ENCODE data around the gene RPRD1A. TPM values are rescaled to one million over a fixed set of nuclear protein-coding genes. Genes with fewer than 3 reads are reported as not detected.

Gene RPRD1A
- total RNA-seq = 76.1 and 98.0 TPM in 2 replicates

DNA sequence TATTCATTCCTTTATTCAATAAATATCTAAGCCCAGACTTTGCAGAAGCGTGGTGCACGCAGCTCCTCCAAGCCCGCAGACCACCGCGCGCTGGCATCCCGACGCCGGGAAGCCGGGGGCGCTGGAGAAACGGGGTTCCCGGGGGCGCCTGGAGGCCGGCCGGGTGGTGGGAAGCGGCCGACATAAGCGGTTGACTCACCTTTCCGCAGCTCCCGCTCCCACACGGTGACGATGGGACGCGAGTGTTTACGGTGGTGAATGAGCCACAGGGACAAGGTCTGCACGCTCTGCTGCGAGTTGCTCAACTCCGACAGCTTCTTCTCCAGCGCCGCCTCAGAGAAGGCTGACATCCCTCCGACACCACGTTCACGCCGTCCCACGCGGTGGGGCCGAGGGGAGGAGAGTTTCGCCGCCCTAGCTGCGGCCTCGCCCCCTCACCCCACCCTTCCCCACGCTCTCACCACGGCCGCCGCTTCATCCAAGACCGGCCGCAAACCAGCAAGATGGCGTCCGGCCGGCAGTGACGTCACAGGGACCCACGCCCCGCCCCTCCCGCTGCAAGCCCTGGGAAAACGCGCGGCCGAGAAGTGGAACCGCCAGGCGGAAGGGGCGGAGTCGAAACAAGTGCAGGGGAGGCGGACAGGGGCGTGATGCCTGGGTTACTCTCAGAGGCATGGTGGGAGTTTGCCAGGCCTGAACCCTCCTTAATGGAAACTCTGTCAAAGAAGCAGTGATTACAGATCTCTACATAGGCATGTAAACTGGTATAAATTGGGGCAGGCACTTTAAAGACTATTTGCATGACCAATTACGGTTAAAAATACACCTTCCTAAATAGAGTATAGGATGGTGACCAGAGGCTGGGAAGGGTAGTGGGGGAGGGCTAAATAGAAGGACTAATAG is at the start of gene RPRD1A:
RPRD1A (minus strand) TSS at position 505 of the 903 bp plus-strand sequence; CDS start at position 350, 155 bp downstream.

GRCh38 chr18:35972197-35973000 is 95.0 kb downstream of the RPRD1A start, which contains the start of gene RMP24:
Gene RMP24, plus strand, starts transcription at chr18:35972679.

Other genes with a start within 250 kb of the RPRD1A start
- 177 and 191 TPM in 2 replicates for gene SLC39A6, start 61.8 kb upstream of the RPRD1A start, total RNA-seq
- gene ELP2, start 62.3 kb upstream of the RPRD1A start, total RNA-seq = 70.4 and 84.8 TPM in 2 replicates
- 15.9 and 32.6 TPM in 2 replicates for gene MOCOS, start 119.9 kb upstream of the RPRD1A start, total RNA-seq
- 14.7 and 20.5 TPM in 2 replicates for gene FHOD3, start 230.2 kb upstream of the RPRD1A start, total RNA-seq